Nephron (organoid): Measurements from ENCODE around the gene SRRM2.

Experiments used
- H3K27ac Mint-ChIP-seq, 3 experiments: 2 replicates each; pipeline ENCODE4 v1.8.0; 2020; ENCODE audit warnings: mixed read lengths in 3 of 3, mild to moderate bottlenecking in 2 of 3, moderate library complexity in 1 of 3
- H3K27me3 Mint-ChIP-seq: 2 replicates; pipeline ENCODE4 v1.8.0; 2021; ENCODE audit warnings: low read depth, mild to moderate bottlenecking, moderate library complexity, mixed read lengths
- H3K36me3 Mint-ChIP-seq: 2 replicates; pipeline ENCODE4 v1.8.0; 2020; ENCODE audit warnings: low read depth, mixed read lengths
- H3K4me1 Mint-ChIP-seq: 2 replicates; pipeline ENCODE4 v1.8.0; 2020; ENCODE audit warnings: mixed read lengths
- H3K4me3 Mint-ChIP-seq, 3 experiments: 2 replicates each; pipeline ENCODE4 v1.8.0; 2020; ENCODE audit warnings: mild to moderate bottlenecking in 3 of 3, mixed read lengths in 3 of 3, moderate library complexity in 2 of 3
- H3K9me3 Mint-ChIP-seq: 2 replicates; pipeline ENCODE4 v1.8.0; 2020; ENCODE audit warnings: mixed read lengths
- CTCF ChIP-seq, 3 experiments: fragments of 200-600 bp; sonication (generic); IDR thresholded peaks; one replicate each; pipeline ENCODE4 v1.5.0; 2021; ENCODE audit warnings: antibody characterized with exemption in 3 of 3; ENCODE audit not compliant: unreplicated experiment in 3 of 3

SRRM2 gene

GRCh38 chr16:2785101-2785991, 32.9 kb downstream of the SRRM2 start:
- Mint-ChIP-seq H3K9me3 (no peaks in the 10 kb centered on the region), H3K4me3 (no peak overlapping the region), H3K4me1 (no peaks in the 10 kb centered on the region), H3K27me3 (peaks cover 12% of the 10 kb centered on the region), H3K27ac (no peak overlapping the region), H3K36me3 (no peaks in the 10 kb centered on the region)
- TF ChIP-seq CTCF (IDR thresholded peaks at IDR 0.05; ENCODE audit: unreplicated experiment in 3 of 3): no peak

- H3K27me3 Mint-ChIP-seq: peaks cover 16% of the 10 kb centered on the region
- no peak for TF ChIP-seq CTCF (IDR thresholded peaks at IDR 0.05; ENCODE audit: unreplicated experiment in 3 of 3)
- H3K27ac Mint-ChIP-seq: no peak overlapping the region
- H3K36me3 Mint-ChIP-seq: no peaks in the 10 kb centered on the region
- H3K4me3 Mint-ChIP-seq: no peak overlapping the region
- no peaks in the 10 kb centered on the region for H3K4me1 Mint-ChIP-seq
- no peaks in the 10 kb centered on the region for H3K9me3 Mint-ChIP-seq
Measured at GRCh38 chr16:2786061-2786825, 33.8 kb downstream of the SRRM2 start.

DNA sequence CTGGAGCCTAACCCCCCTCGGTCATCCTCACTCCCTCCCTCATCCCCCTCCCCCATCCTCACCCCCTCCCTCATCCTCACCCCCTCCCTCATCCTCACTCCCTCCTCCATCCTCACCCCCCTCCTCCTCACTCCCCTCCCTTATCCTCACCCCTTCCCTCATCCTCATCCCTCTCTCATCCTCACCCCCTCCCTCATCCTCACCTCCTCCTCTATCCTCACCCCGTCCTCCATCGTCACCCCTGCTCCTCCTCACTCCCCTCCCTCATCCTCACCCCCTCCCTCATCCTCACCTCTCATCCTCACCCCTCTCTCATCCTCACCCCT, 34.4 kb downstream of the SRRM2 start:
- H3K9me3 Mint-ChIP-seq: no peaks in the 10 kb centered on the region
- no peaks in the 10 kb centered on the region for H3K4me1 Mint-ChIP-seq
- peaks cover 19% of the 10 kb centered on the region for H3K27me3 Mint-ChIP-seq
- H3K27ac Mint-ChIP-seq: no peak overlapping the region
- H3K4me3 Mint-ChIP-seq: no peak overlapping the region
- TF ChIP-seq CTCF (IDR thresholded peaks at IDR 0.05; ENCODE audit: unreplicated experiment in 3 of 3): no peak
- no peaks in the 10 kb centered on the region for H3K36me3 Mint-ChIP-seq

DNA sequence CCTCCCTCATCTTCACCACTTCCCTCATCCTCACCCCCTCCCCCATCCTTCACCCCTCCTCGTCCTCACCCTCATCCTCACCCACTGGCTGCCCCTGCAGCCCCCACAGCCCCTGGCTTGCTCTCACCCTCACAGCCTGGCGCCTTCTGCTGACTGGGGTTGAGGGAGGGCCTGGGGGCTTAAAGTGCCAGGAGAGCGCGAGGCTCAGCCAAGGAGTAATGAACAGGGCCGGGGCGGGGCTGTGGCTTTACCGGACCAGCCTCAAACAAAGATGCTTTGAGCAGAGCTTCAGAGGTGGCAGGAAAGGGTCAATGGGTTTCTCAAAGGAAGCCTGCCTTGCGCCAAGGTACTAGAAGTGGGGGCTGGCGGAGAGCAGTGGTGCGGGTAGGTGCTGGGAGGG, 35.0 kb downstream of the SRRM2 start, which contains the start of gene PRSS33:
Gene PRSS33, minus strand, starts transcription at position 155 of the 400 bp plus-strand sequence. CDS start 1,013 bp downstream, outside the sequence.
- Mint-ChIP-seq H3K4me3 (no peak within 1 kb of the TSS), H3K4me1 (no peaks in the 10 kb centered on the region), H3K36me3 (no peaks in the 10 kb centered on the region), H3K27ac (no peak within 1 kb of the TSS), H3K9me3 (no peaks in the 10 kb centered on the region), H3K27me3 (peaks cover 25% of the 10 kb centered on the region)
- no peak for TF ChIP-seq CTCF (IDR thresholded peaks at IDR 0.05; ENCODE audit: unreplicated experiment in 3 of 3)

GRCh38 chr16:2787961-2788360, 35.5 kb downstream of the SRRM2 start:
- no peak overlapping the region for H3K4me3 Mint-ChIP-seq
- no peak for TF ChIP-seq CTCF (IDR thresholded peaks at IDR 0.05; ENCODE audit: unreplicated experiment in 3 of 3)
- H3K36me3 Mint-ChIP-seq: no peaks in the 10 kb centered on the region
- H3K27ac Mint-ChIP-seq: no peak overlapping the region
- no peaks in the 10 kb centered on the region for H3K9me3 Mint-ChIP-seq
- H3K27me3 Mint-ChIP-seq: peaks cover 26% of the 10 kb centered on the region
- no peaks in the 10 kb centered on the region for H3K4me1 Mint-ChIP-seq
